ENCODE measurements around the gene ADAMTSL5. TPM values are rescaled to one million over a fixed set of nuclear protein-coding genes. Genes with fewer than 3 reads are reported as not detected.

The ADAMTSL5 gene
- total RNA-seq, 4 donors from 2014 or later = 5.0 to 31.5 (median 25.2) TPM

DNA sequence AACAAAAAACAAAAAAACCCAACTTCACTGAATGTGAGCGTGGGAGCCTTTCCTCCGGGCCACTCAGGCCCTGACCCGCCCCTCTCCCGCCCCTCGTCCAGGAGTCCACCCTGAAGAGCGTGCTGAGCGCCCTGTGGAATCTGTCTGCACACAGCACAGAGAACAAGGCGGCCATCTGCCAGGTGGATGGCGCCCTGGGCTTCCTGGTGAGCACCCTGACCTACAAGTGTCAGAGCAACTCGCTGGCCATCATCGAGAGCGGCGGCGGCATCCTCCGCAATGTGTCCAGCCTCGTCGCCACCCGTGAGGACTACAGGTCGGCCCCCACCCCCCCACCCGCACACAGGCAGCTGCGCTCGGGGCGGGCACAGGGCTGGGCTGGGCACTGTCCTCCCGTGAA is 51.0 kb downstream of the ADAMTSL5 start:
- Histone ChIP-seq H3K4me1 (peaks cover 0 to 18% (median 8%) of the 10 kb centered on the region in 4 donors), H3K27me3 (peaks cover 0 to 17% of the 10 kb centered on the region in 2 donors)

GRCh38 chr19:1460033-1460995 is 52.5 kb downstream of the ADAMTSL5 start:
- peaks cover 0 to 5% (median 0%) of the 10 kb centered on the region in 4 donors for H3K9me3 ChIP-seq
- H3K27me3 ChIP-seq = peaks cover 0 to 22% of the 10 kb centered on the region in 2 donors
- H3K4me3 ChIP-seq = no peak overlapping the region
- H3K36me3 ChIP-seq = no peaks in the 10 kb centered on the region
- TF ChIP-seq, protein P1, sequence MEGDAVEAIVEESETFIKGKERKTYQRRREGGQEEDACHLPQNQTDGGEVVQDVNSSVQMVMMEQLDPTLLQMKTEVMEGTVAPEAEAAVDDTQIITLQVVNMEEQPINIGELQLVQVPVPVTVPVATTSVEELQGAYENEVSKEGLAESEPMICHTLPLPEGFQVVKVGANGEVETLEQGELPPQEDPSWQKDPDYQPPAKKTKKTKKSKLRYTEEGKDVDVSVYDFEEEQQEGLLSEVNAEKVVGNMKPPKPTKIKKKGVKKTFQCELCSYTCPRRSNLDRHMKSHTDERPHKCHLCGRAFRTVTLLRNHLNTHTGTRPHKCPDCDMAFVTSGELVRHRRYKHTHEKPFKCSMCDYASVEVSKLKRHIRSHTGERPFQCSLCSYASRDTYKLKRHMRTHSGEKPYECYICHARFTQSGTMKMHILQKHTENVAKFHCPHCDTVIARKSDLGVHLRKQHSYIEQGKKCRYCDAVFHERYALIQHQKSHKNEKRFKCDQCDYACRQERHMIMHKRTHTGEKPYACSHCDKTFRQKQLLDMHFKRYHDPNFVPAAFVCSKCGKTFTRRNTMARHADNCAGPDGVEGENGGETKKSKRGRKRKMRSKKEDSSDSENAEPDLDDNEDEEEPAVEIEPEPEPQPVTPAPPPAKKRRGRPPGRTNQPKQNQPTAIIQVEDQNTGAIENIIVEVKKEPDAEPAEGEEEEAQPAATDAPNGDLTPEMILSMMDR (IDR thresholded peaks at IDR 0.05) = no peak
- no peak for TF ChIP-seq POLR2A (IDR thresholded peaks at IDR 0.05)
- H3K27ac ChIP-seq = no peak overlapping the region
- H3K4me1 ChIP-seq = peaks cover 0 to 13% (median 4%) of the 10 kb centered on the region in 4 donors
- DNase-seq = no peak

More for the DNA sequence above, 51.0 kb downstream of the ADAMTSL5 start:
- DNase-seq = no peak
- H3K4me3 ChIP-seq = no peak overlapping the region
- TF ChIP-seq, protein P1 (IDR thresholded peaks at IDR 0.05) = no peak
- TF ChIP-seq POLR2A (IDR thresholded peaks at IDR 0.05) = no peak
- no peaks in the 10 kb centered on the region for H3K9me3 ChIP-seq
- H3K27ac ChIP-seq = no peak overlapping the region
- H3K36me3 ChIP-seq = no peaks in the 10 kb centered on the region

- Histone ChIP-seq H3K27me3 (peaks cover 0 to 27% of the 10 kb centered on the region in 2 donors), H3K27ac (no peak overlapping the region)
- DNase-seq = no peak
These were observed 53.3 kb downstream of the ADAMTSL5 start for GRCh38 chr19:1459479-1459878.

DNA sequence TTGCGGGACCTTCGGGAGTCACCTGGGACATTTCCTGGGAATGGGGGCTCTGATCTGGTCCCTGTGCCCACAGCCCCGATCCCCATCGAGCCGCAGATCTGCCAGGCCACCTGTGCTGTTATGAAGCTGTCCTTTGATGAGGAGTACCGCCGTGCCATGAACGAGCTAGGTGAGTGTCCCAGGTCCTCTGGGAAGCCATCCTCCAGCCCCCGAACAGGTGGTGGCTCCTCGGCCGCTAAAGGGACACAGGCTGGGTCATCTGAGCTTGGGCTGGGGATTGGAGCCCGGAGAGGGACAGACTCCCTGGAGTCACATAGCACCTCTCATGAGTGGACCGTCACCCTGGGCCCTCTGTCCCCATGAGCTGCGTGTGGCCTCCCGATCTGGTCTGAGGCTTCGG is 54.9 kb downstream of the ADAMTSL5 start:
- H3K36me3 ChIP-seq = no peaks in the 10 kb centered on the region
- H3K4me1 ChIP-seq = peaks cover 0 to 22% (median 9%) of the 10 kb centered on the region in 4 donors
- H3K9me3 ChIP-seq = peaks cover 0 to 6% (median 0%) of the 10 kb centered on the region in 4 donors
- no peak overlapping the region for H3K27ac ChIP-seq
- no peak overlapping the region for H3K4me3 ChIP-seq
- TF ChIP-seq, protein P1 (IDR thresholded peaks at IDR 0.05) = no peak
- no peak for TF ChIP-seq POLR2A (IDR thresholded peaks at IDR 0.05)
- H3K27me3 ChIP-seq = peaks cover 0 to 36% of the 10 kb centered on the region in 2 donors
- DNase-seq = no peak

More at GRCh38 chr19:1459479-1459878, 53.3 kb downstream of the ADAMTSL5 start:
- Histone ChIP-seq H3K4me1 (peaks cover 0 to 12% (median 9%) of the 10 kb centered on the region in 4 donors), H3K4me3 (no peak overlapping the region), H3K9me3 (peaks cover 0 to 6% (median 0%) of the 10 kb centered on the region in 4 donors), H3K36me3 (no peaks in the 10 kb centered on the region)
- TF ChIP-seq, protein P1 (IDR thresholded peaks at IDR 0.05) = no peak
- TF ChIP-seq POLR2A (IDR thresholded peaks at IDR 0.05) = no peak

DNA sequence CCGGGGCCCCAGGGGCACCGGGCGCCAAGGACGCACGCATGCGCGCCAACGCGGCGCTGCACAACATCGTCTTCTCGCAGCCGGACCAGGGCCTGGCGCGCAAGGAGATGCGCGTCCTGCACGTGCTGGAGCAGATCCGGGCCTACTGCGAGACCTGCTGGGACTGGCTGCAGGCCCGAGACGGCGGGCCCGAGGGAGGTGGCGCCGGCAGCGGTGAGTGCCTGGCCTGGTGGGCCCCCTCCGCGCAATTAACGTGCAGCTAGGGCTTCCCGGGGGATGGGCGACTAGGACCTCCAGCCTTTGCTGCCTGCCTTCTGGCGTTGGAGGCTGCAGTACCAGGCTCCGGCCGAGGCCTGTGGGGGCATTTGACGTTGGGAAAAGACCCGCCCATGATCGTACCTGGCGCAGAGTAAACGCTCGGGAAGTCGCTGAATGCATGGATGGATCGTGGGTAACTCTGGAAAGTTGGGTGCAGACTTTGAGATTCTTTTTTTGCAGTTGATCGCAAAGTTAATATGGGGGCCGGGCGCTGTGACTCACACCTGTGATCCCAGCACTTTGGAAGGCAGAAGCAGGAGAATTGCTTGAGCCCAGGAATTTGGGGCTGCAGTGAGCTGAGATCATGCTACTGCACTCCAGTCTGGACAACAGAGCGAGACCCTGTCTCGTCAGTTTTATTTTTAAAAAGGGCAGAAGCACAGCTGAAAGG is 55.6 kb downstream of the ADAMTSL5 start:
- Histone ChIP-seq H3K27ac (no peak overlapping the region), H3K9me3 (peaks cover 0 to 6% (median 0%) of the 10 kb centered on the region in 4 donors), H3K36me3 (no peaks in the 10 kb centered on the region), H3K4me1 (peaks cover 0 to 23% (median 9%) of the 10 kb centered on the region in 4 donors), H3K27me3 (peaks cover 0 to 42% of the 10 kb centered on the region in 2 donors), H3K4me3 (no peak overlapping the region)
- no peak for DNase-seq
- TF ChIP-seq POLR2A (IDR thresholded peaks at IDR 0.05) = no peak
- TF ChIP-seq, protein P1 (IDR thresholded peaks at IDR 0.05) = no peak
